Measurements from ENCODE around the gene MLKL.
A peak's percentile ranks its signal among the peaks of the same experiment; 100 is the strongest.

The MLKL gene

GRCh38 chr16:74700438-74701225 is at the start of gene MLKL:
TSS of gene MLKL (minus strand) at chr16:74700862. CDS start at chr16:74695757, 5,105 bp downstream.
- peak; percentile 31 for DNase-seq

GRCh38 chr16:74749291-74750055 is 48.8 kb upstream of the MLKL start:
- no peak for DNase-seq

GRCh38 chr16:74748616-74749026 is 48.0 kb upstream of the MLKL start:
- no peak for DNase-seq

GRCh38 chr16:74747716-74748615 is 47.3 kb upstream of the MLKL start:
- no peak for DNase-seq

GRCh38 chr16:74745926-74746325 is 45.3 kb upstream of the MLKL start:
- DNase-seq: no peak

- no peak for DNase-seq
Observed at GRCh38 chr16:74745109-74745615, 44.5 kb upstream of the MLKL start.

GRCh38 chr16:74744566-74744965 is 43.9 kb upstream of the MLKL start:
- no peak for DNase-seq

GRCh38 chr16:74743668-74744299 is 43.1 kb upstream of the MLKL start:
- peak; percentile 95 for DNase-seq

GRCh38 chr16:74743045-74743667 is 42.5 kb upstream of the MLKL start:
- DNase-seq: peak; percentile 26

GRCh38 chr16:74742051-74742481 is 41.4 kb upstream of the MLKL start:
- peak; percentile 41 for DNase-seq

GRCh38 chr16:74740795-74741304 is 40.2 kb upstream of the MLKL start:
- no peak for DNase-seq

GRCh38 chr16:74739275-74739674 is 38.6 kb upstream of the MLKL start:
- DNase-seq: no peak

- DNase-seq: no peak
Observed at GRCh38 chr16:74738816-74739215, 38.2 kb upstream of the MLKL start.

- no peak for DNase-seq
Observed at GRCh38 chr16:74738113-74738541, 37.5 kb upstream of the MLKL start.

- DNase-seq: no peak
Observed at GRCh38 chr16:74737521-74737920, 36.9 kb upstream of the MLKL start.

GRCh38 chr16:74736531-74737157 is 36.0 kb upstream of the MLKL start:
- DNase-seq: no peak

- no peak for DNase-seq
Observed at GRCh38 chr16:74735554-74735953, 34.9 kb upstream of the MLKL start.

GRCh38 chr16:74735162-74735452 is 34.4 kb upstream of the MLKL start:
- DNase-seq: no peak

- DNase-seq: no peak
Observed at GRCh38 chr16:74734361-74735161, 33.9 kb upstream of the MLKL start.

GRCh38 chr16:74732707-74733350 is 32.2 kb upstream of the MLKL start:
- no peak for DNase-seq
